ENCODE results near the gene ATL3. TPM values are rescaled to one million over a fixed set of nuclear protein-coding genes. Genes with fewer than 3 reads are reported as not detected.

ATL3 gene
- polyA plus RNA-seq, 1 experiment: 36.1 TPM

DNA sequence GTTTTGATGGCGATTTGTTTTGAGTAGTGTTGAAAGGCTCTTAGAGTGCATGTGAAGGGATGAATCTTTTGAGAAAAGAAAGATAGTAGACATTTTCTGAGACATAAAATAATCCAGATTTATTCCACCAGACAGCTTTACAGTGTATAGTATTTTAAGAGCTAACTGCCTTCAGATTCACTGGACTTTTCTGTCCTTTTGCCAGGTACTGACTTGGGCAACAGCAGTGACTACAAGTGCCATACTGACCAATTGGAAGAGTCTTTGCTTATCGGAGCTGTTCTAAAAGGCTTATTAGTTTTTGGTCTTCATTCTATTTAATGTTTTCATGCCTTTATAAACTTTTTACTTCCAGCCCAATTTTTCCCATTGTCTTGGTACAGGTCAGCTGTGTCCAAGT is 42.6 kb upstream of the ATL3 start:
- TF ChIP-seq, protein P1, sequence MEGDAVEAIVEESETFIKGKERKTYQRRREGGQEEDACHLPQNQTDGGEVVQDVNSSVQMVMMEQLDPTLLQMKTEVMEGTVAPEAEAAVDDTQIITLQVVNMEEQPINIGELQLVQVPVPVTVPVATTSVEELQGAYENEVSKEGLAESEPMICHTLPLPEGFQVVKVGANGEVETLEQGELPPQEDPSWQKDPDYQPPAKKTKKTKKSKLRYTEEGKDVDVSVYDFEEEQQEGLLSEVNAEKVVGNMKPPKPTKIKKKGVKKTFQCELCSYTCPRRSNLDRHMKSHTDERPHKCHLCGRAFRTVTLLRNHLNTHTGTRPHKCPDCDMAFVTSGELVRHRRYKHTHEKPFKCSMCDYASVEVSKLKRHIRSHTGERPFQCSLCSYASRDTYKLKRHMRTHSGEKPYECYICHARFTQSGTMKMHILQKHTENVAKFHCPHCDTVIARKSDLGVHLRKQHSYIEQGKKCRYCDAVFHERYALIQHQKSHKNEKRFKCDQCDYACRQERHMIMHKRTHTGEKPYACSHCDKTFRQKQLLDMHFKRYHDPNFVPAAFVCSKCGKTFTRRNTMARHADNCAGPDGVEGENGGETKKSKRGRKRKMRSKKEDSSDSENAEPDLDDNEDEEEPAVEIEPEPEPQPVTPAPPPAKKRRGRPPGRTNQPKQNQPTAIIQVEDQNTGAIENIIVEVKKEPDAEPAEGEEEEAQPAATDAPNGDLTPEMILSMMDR (IDR thresholded peaks at IDR 0.05; ENCODE audit: insufficient read depth, low read depth, low read length): no peak
- no peak overlapping the region for H3K4me3 ChIP-seq (ENCODE audit: low read depth, low read length)
- CTCF ChIA-PET: interaction anchor here (2.1 kb wide), 1 partner anchor 26 kb away, joined by 6 read pairs; no protein-coding TSS in a partner anchor
- H3K27me3 ChIP-seq (ENCODE audit: control insufficient read depth, insufficient read depth, low read length): no peaks in the 10 kb centered on the region
- H3K36me3 ChIP-seq (ENCODE audit: control insufficient read depth, insufficient read depth, low read length): no peaks in the 10 kb centered on the region
- no peak for DNase-seq (ENCODE audit: low read depth)
- POLR2A ChIA-PET: no interaction called here

DNA sequence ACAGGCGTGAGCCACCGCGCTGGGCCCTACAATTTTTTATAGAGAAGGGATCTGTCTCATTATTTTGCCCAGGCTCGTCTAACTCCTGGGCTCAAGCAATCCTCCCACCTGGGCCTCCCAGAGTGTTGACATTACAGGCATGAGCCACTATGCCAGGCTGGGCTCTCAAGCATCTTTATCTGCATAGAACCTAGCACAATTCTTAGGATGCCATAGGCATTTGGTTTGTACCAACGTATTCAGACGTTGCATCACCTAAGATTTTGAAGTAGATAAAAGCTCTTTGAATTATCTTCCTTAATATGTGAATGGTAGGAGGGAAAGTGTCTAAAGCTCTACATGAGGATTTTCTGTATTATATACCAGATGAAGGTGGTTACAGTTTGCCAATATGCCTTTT is 40.7 kb upstream of the ATL3 start:
- Histone ChIP-seq H3K27me3 (ENCODE audit: control insufficient read depth, insufficient read depth, low read length) (no peaks in the 10 kb centered on the region), H3K4me3 (ENCODE audit: low read depth, low read length) (no peak overlapping the region), H3K36me3 (ENCODE audit: control insufficient read depth, insufficient read depth, low read length) (no peaks in the 10 kb centered on the region)
- ChIA-PET CTCF (interaction anchor here (0.6 to 1.9 kb wide), 4 partner anchors 10 to 235 kb away, joined by 3 to 5 read pairs (median 4); no protein-coding TSS in a partner anchor), POLR2A (no interaction called here)
- no peak for DNase-seq (ENCODE audit: low read depth)
- TF ChIP-seq, protein P1 (IDR thresholded peaks at IDR 0.05; ENCODE audit: insufficient read depth, low read depth, low read length): no peak

DNA sequence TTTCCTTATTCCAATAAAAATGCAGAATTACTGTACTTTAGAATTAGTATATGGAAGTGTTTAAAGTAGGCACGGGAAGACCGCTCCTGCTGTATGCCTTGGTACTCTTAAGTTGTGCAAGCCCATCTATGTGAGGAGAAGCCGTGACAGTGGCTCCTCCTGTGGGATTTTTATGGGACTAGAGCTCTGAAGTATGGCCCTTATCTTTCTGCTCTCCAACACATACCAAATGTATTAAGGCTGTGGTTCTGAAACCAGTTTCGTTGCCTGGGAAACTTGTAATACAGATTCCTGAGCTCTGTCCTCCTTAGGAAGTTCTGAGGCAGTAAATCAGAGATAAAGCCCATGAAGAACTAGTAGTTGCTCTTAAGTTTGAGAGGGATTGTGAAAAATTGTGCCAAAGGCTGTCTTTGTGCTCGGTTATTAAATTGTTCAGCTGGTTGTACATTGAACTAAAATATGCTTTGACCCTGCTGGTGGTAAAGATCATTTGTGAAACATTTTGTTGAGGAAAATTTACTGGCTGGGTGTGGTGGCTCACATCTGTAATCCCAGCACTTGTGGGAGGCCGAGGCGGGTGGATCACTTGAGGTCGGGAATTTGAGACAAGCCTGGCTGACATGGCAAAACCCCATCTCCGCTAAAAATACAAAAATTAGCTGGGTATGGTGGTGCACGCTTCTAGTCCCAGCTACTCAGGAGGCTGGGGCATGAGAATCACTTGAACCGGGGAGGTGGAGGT is 39.5 kb upstream of the ATL3 start:
- ChIA-PET CTCF (interaction anchor here (0.8 to 1.9 kb wide), 6 partner anchors 11 to 44 kb away, joined by 3 to 5 read pairs (median 3); partner anchors contain the start of gene ATL3), POLR2A (no interaction called here)
- TF ChIP-seq, protein P1 (IDR thresholded peaks at IDR 0.05; ENCODE audit: insufficient read depth, low read depth, low read length): peak; percentile 45
- peak; percentile 83 for DNase-seq (ENCODE audit: low read depth)
- no peaks in the 10 kb centered on the region for H3K36me3 ChIP-seq (ENCODE audit: control insufficient read depth, insufficient read depth, low read length)
- H3K4me3 ChIP-seq (ENCODE audit: low read depth, low read length): no peak overlapping the region
- no peaks in the 10 kb centered on the region for H3K27me3 ChIP-seq (ENCODE audit: control insufficient read depth, insufficient read depth, low read length)

DNA sequence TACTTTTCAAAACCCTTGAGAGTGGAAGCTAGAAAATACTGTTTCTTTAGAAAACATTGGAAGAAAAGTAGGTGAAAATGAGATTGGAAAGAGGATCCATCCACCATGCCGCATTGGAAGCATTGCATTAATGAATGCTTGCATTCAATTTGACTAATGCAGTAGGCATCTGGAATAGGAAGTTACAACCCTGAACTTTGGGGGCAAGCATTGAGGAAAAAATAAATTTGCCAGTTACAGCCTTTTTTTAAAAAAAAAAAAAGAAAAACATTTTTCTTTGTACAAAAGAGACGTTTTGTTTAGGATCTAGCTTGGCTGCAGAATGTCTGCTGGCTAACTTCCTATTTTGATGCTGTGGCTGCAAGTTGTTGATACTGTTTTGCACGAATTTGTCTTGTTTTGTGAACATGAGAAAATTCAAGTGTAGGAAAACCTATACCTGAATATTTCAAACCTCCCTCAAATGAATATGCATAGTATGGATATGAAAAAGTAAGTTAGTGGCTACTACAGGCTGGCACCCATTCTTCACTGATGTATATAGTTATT is 38.2 kb upstream of the ATL3 start:
- Histone ChIP-seq H3K4me3 (ENCODE audit: low read depth, low read length) (no peak overlapping the region), H3K36me3 (ENCODE audit: control insufficient read depth, insufficient read depth, low read length) (no peaks in the 10 kb centered on the region), H3K27me3 (ENCODE audit: control insufficient read depth, insufficient read depth, low read length) (no peaks in the 10 kb centered on the region)
- TF ChIP-seq, protein P1 (IDR thresholded peaks at IDR 0.05; ENCODE audit: insufficient read depth, low read depth, low read length): no peak
- DNase-seq (ENCODE audit: low read depth): no peak
- CTCF ChIA-PET: interaction anchor here (0.8 kb wide), 1 partner anchor 27 kb away, joined by 3 read pairs; no protein-coding TSS in a partner anchor
- POLR2A ChIA-PET: no interaction called here

DNA sequence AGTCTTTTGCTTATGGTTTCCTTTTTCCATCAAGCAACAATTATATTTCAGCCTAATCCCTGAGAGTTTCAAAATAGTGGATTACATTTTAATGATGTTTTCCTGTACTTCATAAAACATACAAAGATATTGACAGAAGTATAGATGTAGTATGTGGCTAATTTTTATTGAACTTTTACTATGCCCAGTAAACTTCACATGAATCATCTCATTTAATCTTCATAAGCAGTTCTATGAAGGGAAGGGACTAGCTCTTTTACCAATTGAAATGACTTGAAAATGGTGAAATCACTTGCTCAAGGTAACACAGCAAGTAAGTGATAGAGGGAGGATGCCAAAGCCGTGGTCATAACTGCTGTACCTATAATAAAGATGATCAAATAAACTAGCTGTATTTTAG is 37.6 kb upstream of the ATL3 start:
- TF ChIP-seq, protein P1 (IDR thresholded peaks at IDR 0.05; ENCODE audit: insufficient read depth, low read depth, low read length): no peak
- no peak for DNase-seq (ENCODE audit: low read depth)
- Histone ChIP-seq H3K4me3 (ENCODE audit: low read depth, low read length) (no peak overlapping the region), H3K36me3 (ENCODE audit: control insufficient read depth, insufficient read depth, low read length) (no peaks in the 10 kb centered on the region), H3K27me3 (ENCODE audit: control insufficient read depth, insufficient read depth, low read length) (no peaks in the 10 kb centered on the region)
- CTCF ChIA-PET: interaction anchor here (0.6 to 0.8 kb wide), 2 partner anchors 14 to 26 kb away, joined by 3 to 4 read pairs; no protein-coding TSS in a partner anchor
- POLR2A ChIA-PET: no interaction called here

Data from BJ (cell line).